ENCODE measurements around the gene PTPN6.

PTPN6 gene

GRCh38 chr12:6928703-6929407 lies 22.3 kb upstream of the PTPN6 start:
- H3K27me3 Mint-ChIP-seq: peaks cover 39% of the 10 kb centered on the region
- H3K4me1 Mint-ChIP-seq (ENCODE audit: low read depth): peaks cover 61% of the 10 kb centered on the region
- H3K4me3 Mint-ChIP-seq: peak overlapping the region; percentile 89
- intact Hi-C loops (cut with micrococcal nuclease): no loop called here
- peaks cover 22% of the 10 kb centered on the region for H3K36me3 Mint-ChIP-seq (ENCODE audit: low read depth)
- peak overlapping the region; percentile 75 for H3K27ac Mint-ChIP-seq
- H3K9me3 Mint-ChIP-seq: no peaks in the 10 kb centered on the region

GRCh38 chr12:6929466-6930452 lies 21.4 kb upstream of the PTPN6 start:
- peaks cover 31% of the 10 kb centered on the region for H3K36me3 Mint-ChIP-seq (ENCODE audit: low read depth)
- peak overlapping the region; percentile 29 for H3K27ac Mint-ChIP-seq
- H3K9me3 Mint-ChIP-seq: no peaks in the 10 kb centered on the region
- H3K4me1 Mint-ChIP-seq (ENCODE audit: low read depth): peaks cover 61% of the 10 kb centered on the region
- H3K4me3 Mint-ChIP-seq: peak overlapping the region; percentile 89
- intact Hi-C loops (cut with micrococcal nuclease): no loop called here
- H3K27me3 Mint-ChIP-seq: peaks cover 39% of the 10 kb centered on the region

DNA sequence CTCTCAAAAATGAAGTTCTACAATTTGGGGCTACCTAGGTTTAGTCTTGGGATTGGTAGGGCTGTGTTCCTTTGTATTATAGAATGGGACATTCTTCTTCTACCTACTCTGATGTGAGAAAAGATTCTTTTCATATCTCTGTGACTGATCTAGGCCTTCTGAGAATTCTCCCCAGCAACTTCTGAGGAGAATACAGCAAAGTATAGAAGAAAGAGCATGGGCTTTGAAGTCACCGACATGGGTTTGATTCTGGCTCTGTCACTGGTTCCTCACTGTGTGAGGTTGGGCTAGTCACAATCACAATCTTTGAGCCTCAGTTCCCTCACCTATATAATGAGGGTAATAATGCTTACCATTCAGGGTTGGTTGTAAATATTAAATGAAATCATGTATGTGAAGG lies 18.4 kb upstream of the PTPN6 start:
- intact Hi-C loops (cut with micrococcal nuclease): no loop called here
- Mint-ChIP-seq H3K9me3 (no peaks in the 10 kb centered on the region), H3K27me3 (peaks cover 18% of the 10 kb centered on the region), H3K27ac (no peak overlapping the region), H3K36me3 (ENCODE audit: low read depth) (peaks cover 54% of the 10 kb centered on the region), H3K4me3 (no peak overlapping the region), H3K4me1 (ENCODE audit: low read depth) (peaks cover 59% of the 10 kb centered on the region)

DNA sequence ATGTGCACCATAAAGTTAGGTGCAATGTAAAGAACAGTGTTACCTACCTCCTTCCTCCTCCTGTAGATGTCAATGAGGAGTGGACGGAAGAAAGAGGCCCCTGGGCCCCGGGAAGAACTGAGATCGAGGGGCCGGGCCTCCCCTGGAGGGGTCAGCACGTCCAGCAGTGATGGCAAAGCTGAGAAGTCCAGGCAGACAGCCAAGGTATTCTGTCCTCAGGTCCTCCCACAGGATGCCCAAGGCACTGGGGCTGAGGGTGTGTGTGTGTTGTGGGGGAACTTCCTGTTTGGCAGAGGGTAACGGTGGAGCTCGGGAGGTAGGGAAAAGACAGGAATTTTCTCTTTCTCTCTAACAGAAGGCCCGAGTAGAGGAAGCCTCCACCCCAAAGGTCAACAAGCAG lies 17.0 kb upstream of the PTPN6 start:
- Mint-ChIP-seq H3K9me3 (no peaks in the 10 kb centered on the region), H3K4me3 (no peak overlapping the region), H3K4me1 (ENCODE audit: low read depth) (peaks cover 62% of the 10 kb centered on the region), H3K36me3 (ENCODE audit: low read depth) (peaks cover 50% of the 10 kb centered on the region), H3K27me3 (peaks cover 12% of the 10 kb centered on the region), H3K27ac (peak overlapping the region; percentile 54)
- intact Hi-C loops (cut with micrococcal nuclease): no loop called here

- intact Hi-C loops (cut with micrococcal nuclease): loop anchor here (5.0 kb wide), 1 partner anchor 68 kb away; the partner anchor contains the start of gene TPI1
- peak overlapping the region; percentile 87 for H3K27ac Mint-ChIP-seq
- no peaks in the 10 kb centered on the region for H3K9me3 Mint-ChIP-seq
- H3K27me3 Mint-ChIP-seq: peaks cover 2% of the 10 kb centered on the region
- peaks cover 55% of the 10 kb centered on the region for H3K4me1 Mint-ChIP-seq (ENCODE audit: low read depth)
- peaks cover 58% of the 10 kb centered on the region for H3K36me3 Mint-ChIP-seq (ENCODE audit: low read depth)
- no peak overlapping the region for H3K4me3 Mint-ChIP-seq
Measured at GRCh38 chr12:6935371-6936193, 15.6 kb upstream of the PTPN6 start.

DNA sequence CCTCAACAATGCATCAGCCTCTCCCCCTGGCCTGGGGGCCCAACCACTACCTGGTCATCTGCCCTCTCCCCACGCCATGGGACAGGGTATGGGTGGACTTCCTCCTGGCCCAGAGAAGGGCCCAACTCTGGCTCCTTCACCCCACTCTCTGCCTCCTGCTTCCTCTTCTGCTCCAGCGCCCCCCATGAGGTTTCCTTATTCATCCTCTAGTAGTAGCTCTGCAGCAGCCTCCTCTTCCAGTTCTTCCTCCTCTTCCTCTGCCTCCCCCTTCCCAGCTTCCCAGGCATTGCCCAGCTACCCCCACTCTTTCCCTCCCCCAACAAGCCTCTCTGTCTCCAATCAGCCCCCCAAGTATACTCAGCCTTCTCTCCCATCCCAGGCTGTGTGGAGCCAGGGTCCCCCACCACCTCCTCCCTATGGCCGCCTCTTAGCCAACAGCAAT lies 14.9 kb upstream of the PTPN6 start:
- H3K36me3 Mint-ChIP-seq (ENCODE audit: low read depth): peaks cover 60% of the 10 kb centered on the region
- peak overlapping the region; percentile 87 for H3K27ac Mint-ChIP-seq
- intact Hi-C loops (cut with micrococcal nuclease): loop anchor here (5.0 kb wide), 1 partner anchor 69 kb away; the partner anchor contains the start of gene TPI1
- H3K4me1 Mint-ChIP-seq (ENCODE audit: low read depth): peaks cover 57% of the 10 kb centered on the region
- peak overlapping the region; percentile 79 for H3K4me3 Mint-ChIP-seq
- H3K9me3 Mint-ChIP-seq: no peaks in the 10 kb centered on the region
- H3K27me3 Mint-ChIP-seq: peaks cover 2% of the 10 kb centered on the region

DNA sequence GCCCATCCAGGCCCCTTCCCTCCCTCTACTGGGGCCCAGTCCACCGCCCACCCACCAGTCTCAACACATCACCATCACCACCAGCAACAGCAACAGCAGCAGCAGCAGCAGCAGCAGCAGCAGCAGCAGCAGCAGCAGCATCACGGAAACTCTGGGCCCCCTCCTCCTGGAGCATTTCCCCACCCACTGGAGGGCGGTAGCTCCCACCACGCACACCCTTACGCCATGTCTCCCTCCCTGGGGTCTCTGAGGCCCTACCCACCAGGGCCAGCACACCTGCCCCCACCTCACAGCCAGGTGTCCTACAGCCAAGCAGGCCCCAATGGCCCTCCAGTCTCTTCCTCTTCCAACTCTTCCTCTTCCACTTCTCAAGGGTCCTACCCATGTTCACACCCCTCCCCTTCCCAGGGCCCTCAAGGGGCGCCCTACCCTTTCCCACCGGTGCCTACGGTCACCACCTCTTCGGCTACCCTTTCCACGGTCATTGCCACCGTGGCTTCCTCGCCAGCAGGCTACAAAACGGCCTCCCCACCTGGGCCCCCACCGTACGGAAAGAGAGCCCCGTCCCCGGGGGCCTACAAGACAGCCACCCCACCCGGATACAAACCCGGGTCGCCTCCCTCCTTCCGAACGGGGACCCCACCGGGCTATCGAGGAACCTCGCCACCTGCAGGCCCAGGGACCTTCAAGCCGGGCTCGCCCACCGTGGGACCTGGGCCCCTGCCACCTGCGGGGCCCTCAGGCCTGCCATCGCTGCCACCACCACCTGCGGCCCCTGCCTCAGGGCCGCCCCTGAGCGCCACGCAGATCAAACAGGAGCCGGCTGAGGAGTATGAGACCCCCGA lies 14.3 kb upstream of the PTPN6 start:
- Mint-ChIP-seq H3K4me1 (ENCODE audit: low read depth) (peaks cover 57% of the 10 kb centered on the region), H3K27ac (peak overlapping the region; percentile 87), H3K4me3 (peak overlapping the region; percentile 79), H3K9me3 (no peaks in the 10 kb centered on the region), H3K36me3 (ENCODE audit: low read depth) (peaks cover 63% of the 10 kb centered on the region), H3K27me3 (peaks cover 2% of the 10 kb centered on the region)
- intact Hi-C loops (cut with micrococcal nuclease): loop anchor here (5.0 kb wide), 1 partner anchor 70 kb away; the partner anchor contains the start of gene TPI1

DNA sequence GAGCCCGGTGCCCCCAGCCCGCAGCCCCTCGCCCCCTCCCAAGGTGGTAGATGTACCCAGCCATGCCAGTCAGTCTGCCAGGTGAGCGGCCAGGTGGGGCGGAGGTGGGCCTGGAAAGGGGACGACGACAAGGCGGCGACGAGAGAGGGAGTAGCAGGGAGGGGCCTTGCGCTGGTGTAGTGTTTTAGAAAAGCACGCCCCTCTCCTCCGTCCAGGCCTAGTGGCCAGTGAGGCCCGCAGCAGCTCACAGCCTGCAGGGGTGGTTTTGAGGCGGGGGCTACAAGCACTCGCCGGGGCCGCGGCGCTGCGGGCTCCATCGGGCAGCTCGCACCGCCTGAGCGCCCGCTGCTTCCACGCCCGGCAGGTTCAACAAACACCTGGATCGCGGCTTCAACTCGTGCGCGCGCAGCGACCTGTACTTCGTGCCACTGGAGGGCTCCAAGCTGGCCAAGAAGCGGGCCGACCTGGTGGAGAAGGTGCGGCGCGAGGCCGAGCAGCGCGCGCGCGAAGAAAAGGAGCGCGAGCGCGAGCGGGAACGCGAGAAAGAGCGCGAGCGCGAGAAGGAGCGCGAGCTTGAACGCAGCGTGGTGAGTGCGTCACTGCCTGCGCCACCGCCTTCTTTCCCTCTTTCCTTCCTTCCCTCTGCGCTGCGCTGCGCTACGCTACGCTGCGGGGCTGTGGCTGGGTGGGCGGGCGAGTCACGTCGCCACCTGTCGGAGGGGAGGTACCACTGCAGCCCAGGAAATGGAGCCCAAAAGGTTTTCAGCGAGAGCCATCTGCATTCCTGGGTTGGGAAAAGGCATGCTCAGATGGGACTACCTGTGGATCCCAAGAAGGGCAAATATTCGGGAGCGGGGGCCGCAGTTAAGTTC lies 13.4 kb upstream of the PTPN6 start:
- Mint-ChIP-seq H3K4me3 (peak overlapping the region; percentile 79), H3K9me3 (no peaks in the 10 kb centered on the region), H3K27me3 (peaks cover 2% of the 10 kb centered on the region), H3K27ac (peak overlapping the region; percentile 87), H3K4me1 (ENCODE audit: low read depth) (peaks cover 65% of the 10 kb centered on the region), H3K36me3 (ENCODE audit: low read depth) (peaks cover 63% of the 10 kb centered on the region)
- intact Hi-C loops (cut with micrococcal nuclease): loop anchor here (2.0 to 5.0 kb wide), 2 partner anchors 13 to 70 kb away; partner anchors contain the start of gene TPI1

GRCh38 chr12:6938353-6939190 lies 12.6 kb upstream of the PTPN6 start:
- peak overlapping the region; percentile 87 for H3K27ac Mint-ChIP-seq
- no peaks in the 10 kb centered on the region for H3K9me3 Mint-ChIP-seq
- H3K4me1 Mint-ChIP-seq (ENCODE audit: low read depth): peaks cover 70% of the 10 kb centered on the region
- peaks cover 62% of the 10 kb centered on the region for H3K36me3 Mint-ChIP-seq (ENCODE audit: low read depth)
- peaks cover 2% of the 10 kb centered on the region for H3K27me3 Mint-ChIP-seq
- intact Hi-C loops (cut with micrococcal nuclease): loop anchor here (2.0 to 5.0 kb wide), 2 partner anchors 14 to 71 kb away; partner anchors contain the start of gene TPI1
- peak overlapping the region; percentile 79 for H3K4me3 Mint-ChIP-seq

DNA sequence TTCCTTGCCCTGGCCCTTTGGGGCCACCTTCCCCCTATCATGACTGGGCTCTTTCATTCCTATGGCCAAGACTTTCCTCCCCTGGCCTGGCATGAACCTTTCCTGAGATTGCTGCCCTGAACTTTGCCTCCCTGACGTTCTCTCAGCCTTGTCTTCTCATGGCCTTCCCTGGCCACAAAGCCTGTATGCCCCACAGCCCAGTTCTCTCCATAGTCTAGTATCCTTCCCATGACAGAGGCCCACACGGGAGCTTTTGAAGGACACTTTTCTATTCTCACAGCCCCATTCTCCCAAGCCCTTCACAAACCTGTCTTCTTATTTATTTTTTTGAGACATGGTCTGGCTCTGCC lies 12.0 kb upstream of the PTPN6 start:
- Mint-ChIP-seq H3K36me3 (ENCODE audit: low read depth) (peaks cover 56% of the 10 kb centered on the region), H3K9me3 (no peaks in the 10 kb centered on the region), H3K4me3 (no peak overlapping the region), H3K27me3 (peaks cover 2% of the 10 kb centered on the region), H3K4me1 (ENCODE audit: low read depth) (peaks cover 70% of the 10 kb centered on the region), H3K27ac (peak overlapping the region; percentile 87)
- intact Hi-C loops (cut with micrococcal nuclease): loop anchor here (2.0 to 5.0 kb wide), 2 partner anchors 14 to 72 kb away; partner anchors contain the start of gene TPI1

- no peak overlapping the region for H3K4me3 Mint-ChIP-seq
- H3K4me1 Mint-ChIP-seq (ENCODE audit: low read depth): peaks cover 64% of the 10 kb centered on the region
- peaks cover 35% of the 10 kb centered on the region for H3K36me3 Mint-ChIP-seq (ENCODE audit: low read depth)
- no peaks in the 10 kb centered on the region for H3K27me3 Mint-ChIP-seq
- intact Hi-C loops (cut with micrococcal nuclease): loop anchor here (5.0 kb wide), 1 partner anchor 171 kb away; no protein-coding TSS in a partner anchor
- no peak overlapping the region for H3K27ac Mint-ChIP-seq
- no peaks in the 10 kb centered on the region for H3K9me3 Mint-ChIP-seq
Measured at GRCh38 chr12:6941267-6941666, 9.9 kb upstream of the PTPN6 start.
